A673 (cell line): ENCODE data around the gene SAC3D1. TPM values are rescaled to one million over a fixed set of nuclear protein-coding genes. Genes with fewer than 3 reads are reported as not detected.

Source experiments
- BruUV-seq: library from RNA; stranded (reverse); fragments of 400-500 nt; replicated peaks from 2 replicates; lab custom pipeline; 2021; lab: Mats Ljungman, UMichigan
- CTCF ChIA-PET: fragments of 300-600 bp; sonication (Branson Sonifier 250); formaldehyde crosslinking; loops from one replicate; lab custom pipeline; 2022; ENCODE audit warnings: antibody characterized with exemption; lab: Charles Lee
- POLR2A ChIA-PET: fragments of 300-600 bp; sonication (Branson Sonifier 250); formaldehyde crosslinking; loops from one replicate; lab custom pipeline; 2022; ENCODE audit warnings: antibody characterized with exemption; ENCODE audit not compliant: low non-redundant PET; lab: Charles Lee
- DNase-seq: peaks from one replicate; pipeline ENCODE4 v3.0.0-alpha.2; 2015; ENCODE audit warnings: low spot score
- H3K27ac ChIP-seq: fragments of 200-600 bp; sonication (generic); 2 replicates; pipeline ENCODE4 v1.5.1; 2016; ENCODE audit warnings: mixed run types, low read depth, mild to moderate bottlenecking, mixed read lengths, antibody characterized with exemption, low read length; ENCODE audit not compliant: poor library complexity, severe bottlenecking
- H3K27me3 ChIP-seq: fragments of 200-600 bp; sonication (generic); replicated peaks from 2 replicates; pipeline ENCODE4 v1.6.1; 2017; ENCODE audit warnings: mixed run types, low read depth, mild to moderate bottlenecking, mixed read lengths, antibody characterized with exemption, low read length; ENCODE audit not compliant: insufficient read depth, poor library complexity
- H3K36me3 ChIP-seq: fragments of 200-600 bp; sonication (generic); 2 replicates; pipeline ENCODE4 v1.6.1; 2016; ENCODE audit warnings: mixed run types, mild to moderate bottlenecking, mixed read lengths, antibody characterized with exemption, low read length; ENCODE audit not compliant: insufficient read depth, poor library complexity, severe bottlenecking
- H3K4me1 ChIP-seq: fragments of 200-600 bp; sonication (generic); 2 replicates; pipeline ENCODE4 v1.6.1; 2017; ENCODE audit warnings: mixed run types, mild to moderate bottlenecking, mixed read lengths, antibody characterized with exemption, low read length; ENCODE audit not compliant: insufficient read depth, poor library complexity, severe bottlenecking
- H3K4me3 ChIP-seq: fragments of 200-600 bp; sonication (generic); 2 replicates; pipeline ENCODE4 v1.5.1; 2016; ENCODE audit warnings: low read depth, mixed run types, mild to moderate bottlenecking, mixed read lengths, low read length; ENCODE audit not compliant: poor library complexity, severe bottlenecking
- H3K9me3 ChIP-seq: fragments of 200-600 bp; sonication (generic); 2 replicates; pipeline ENCODE4 v1.6.1; 2016; ENCODE audit warnings: mixed run types, low read depth, mild to moderate bottlenecking, mixed read lengths, antibody characterized with exemption, low read length; ENCODE audit not compliant: poor library complexity, severe bottlenecking
- EZH2 ChIP-seq: fragments of 200-600 bp; sonication (generic); IDR thresholded peaks from 2 replicates; pipeline ENCODE4 v1.6.1; 2017; ENCODE audit warnings: borderline replicate concordance, low read depth, mild to moderate bottlenecking, mixed read lengths, antibody characterized with exemption, low read length; ENCODE audit not compliant: poor library complexity, severe bottlenecking
- intact Hi-C: fragments of 100-400 bp; cut with micrococcal nuclease; formaldehyde crosslinking; loops from one replicate; pipeline ENCODE4 v1.10.0; 2022; ENCODE audit not compliant: unreplicated experiment
- total RNA-seq: library from RNA; stranded (reverse); gene quantifications from 2 replicates; pipeline ENCODE4 v1.2.3, GENCODE V29; 2021
- TF ChIP-seq, protein P1 (sequence below): fragments of 300-800, 200-600 bp; sonication (generic); conservative IDR thresholded peaks from 2 replicates; pipeline ENCODE4 v1.5.1; 2017; ENCODE audit warnings: low read depth, mild to moderate bottlenecking, antibody characterized with exemption, low read length, moderate library complexity, mixed read lengths

SAC3D1 gene
- total RNA-seq, 1 experiment from 2014 or later: 43.9 TPM

- ChIA-PET CTCF (no interaction called here), POLR2A (no interaction called here)
- intact Hi-C loops: no loop called here
These were observed 31.1 kb downstream of the SAC3D1 start for GRCh38 chr11:65071907-65072630.

DNA sequence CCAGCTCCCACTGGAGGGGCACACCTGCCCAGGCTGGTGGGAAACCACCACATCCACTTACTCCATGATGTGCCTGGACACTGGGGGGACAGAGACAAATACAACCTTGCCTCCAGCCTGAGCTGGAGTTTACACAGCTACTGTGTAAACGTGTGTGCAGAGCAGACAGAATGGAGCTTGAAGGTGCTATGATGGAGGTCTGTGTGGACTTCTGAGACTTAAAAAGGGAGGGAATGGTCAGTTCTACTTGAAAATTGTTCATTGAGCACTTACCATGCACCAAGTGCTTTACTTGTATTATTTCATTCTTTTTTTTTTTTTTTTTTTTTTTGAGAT, 31.6 kb downstream of the SAC3D1 start:
- Histone ChIP-seq H3K4me3 (no peak overlapping the region), H3K27ac (no peak overlapping the region), H3K4me1 (peaks cover 3% of the 10 kb centered on the region), H3K36me3 (peaks cover 14% of the 10 kb centered on the region), H3K27me3 (no peaks in the 10 kb centered on the region), H3K9me3 (no peaks in the 10 kb centered on the region)
- intact Hi-C loops: no loop called here
- no peak for TF ChIP-seq EZH2
- TF ChIP-seq, protein P1, sequence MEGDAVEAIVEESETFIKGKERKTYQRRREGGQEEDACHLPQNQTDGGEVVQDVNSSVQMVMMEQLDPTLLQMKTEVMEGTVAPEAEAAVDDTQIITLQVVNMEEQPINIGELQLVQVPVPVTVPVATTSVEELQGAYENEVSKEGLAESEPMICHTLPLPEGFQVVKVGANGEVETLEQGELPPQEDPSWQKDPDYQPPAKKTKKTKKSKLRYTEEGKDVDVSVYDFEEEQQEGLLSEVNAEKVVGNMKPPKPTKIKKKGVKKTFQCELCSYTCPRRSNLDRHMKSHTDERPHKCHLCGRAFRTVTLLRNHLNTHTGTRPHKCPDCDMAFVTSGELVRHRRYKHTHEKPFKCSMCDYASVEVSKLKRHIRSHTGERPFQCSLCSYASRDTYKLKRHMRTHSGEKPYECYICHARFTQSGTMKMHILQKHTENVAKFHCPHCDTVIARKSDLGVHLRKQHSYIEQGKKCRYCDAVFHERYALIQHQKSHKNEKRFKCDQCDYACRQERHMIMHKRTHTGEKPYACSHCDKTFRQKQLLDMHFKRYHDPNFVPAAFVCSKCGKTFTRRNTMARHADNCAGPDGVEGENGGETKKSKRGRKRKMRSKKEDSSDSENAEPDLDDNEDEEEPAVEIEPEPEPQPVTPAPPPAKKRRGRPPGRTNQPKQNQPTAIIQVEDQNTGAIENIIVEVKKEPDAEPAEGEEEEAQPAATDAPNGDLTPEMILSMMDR: no peak
- no peak for DNase-seq
- POLR2A ChIA-PET: no interaction called here
- CTCF ChIA-PET: no interaction called here
- BruUV-seq: no TSS peak

More at GRCh38 chr11:65071907-65072630, 31.1 kb downstream of the SAC3D1 start:
- H3K27me3 ChIP-seq: no peaks in the 10 kb centered on the region
- H3K4me1 ChIP-seq: peaks cover 3% of the 10 kb centered on the region
- H3K9me3 ChIP-seq: no peaks in the 10 kb centered on the region
- no peak overlapping the region for H3K27ac ChIP-seq
- no peak overlapping the region for H3K4me3 ChIP-seq
- BruUV-seq: no TSS peak
- no peak for TF ChIP-seq EZH2
- TF ChIP-seq, protein P1: no peak
- H3K36me3 ChIP-seq: peaks cover 9% of the 10 kb centered on the region
- no peak for DNase-seq

- intact Hi-C loops: no loop called here
- BruUV-seq: no TSS peak
- Histone ChIP-seq H3K4me3 (no peak overlapping the region), H3K9me3 (no peaks in the 10 kb centered on the region), H3K4me1 (peaks cover 5% of the 10 kb centered on the region), H3K27ac (no peak overlapping the region), H3K36me3 (peaks cover 55% of the 10 kb centered on the region), H3K27me3 (no peaks in the 10 kb centered on the region)
- POLR2A ChIA-PET: no interaction called here
- DNase-seq: no peak
- CTCF ChIA-PET: no interaction called here
- TF ChIP-seq, protein P1: no peak
- no peak for TF ChIP-seq EZH2
These were observed 36.4 kb downstream of the SAC3D1 start for GRCh38 chr11:65077451-65077850.
